Activated naive CD8-positive, alpha-beta T cell treated with anti-CD3 and anti-CD28 coated beads, Interleukin-2, amount 10 ng/mL, durations not matched to agents 7 days and 5 days (primary cell): ENCODE measurements around the gene SET. TPM values are rescaled to one million over a fixed set of nuclear protein-coding genes. Genes with fewer than 3 reads are reported as not detected.

Experiments used
- ATAC-seq: fragments of 150-1000 bp; cut with Tn5 transposase; one replicate; pipeline ENCODE4 v1.10.0; 2021; ENCODE audit warnings: low read depth, moderate library complexity
- POLR2A ChIA-PET: fragments of 350-600 bp; sonication (Branson Sonifier 250); formaldehyde crosslinking; loops from one replicate; lab custom pipeline; 2021; ENCODE audit warnings: antibody characterized with exemption; lab: Charles Lee
- DNase-seq: peaks from one replicate; pipeline ENCODE4 v3.0.0; 2021
- H3K27ac Mint-ChIP-seq: one replicate; pipeline ENCODE4 v1.8.0; 2022; ENCODE audit warnings: mild to moderate bottlenecking, mixed read lengths
- H3K27me3 Mint-ChIP-seq: one replicate; pipeline ENCODE4 v1.8.0; 2022; ENCODE audit warnings: mild to moderate bottlenecking, moderate library complexity, mixed read lengths
- H3K36me3 Mint-ChIP-seq: one replicate; pipeline ENCODE4 v1.8.0; 2021; ENCODE audit warnings: mild to moderate bottlenecking, mixed read lengths
- H3K4me1 Mint-ChIP-seq: one replicate; pipeline ENCODE4 v1.8.0; 2021; ENCODE audit warnings: mixed read lengths
- H3K4me3 Mint-ChIP-seq: one replicate; pipeline ENCODE4 v1.8.0; 2022; ENCODE audit warnings: mild to moderate bottlenecking, moderate library complexity, mixed read lengths
- H3K9me3 Mint-ChIP-seq: one replicate; pipeline ENCODE4 v1.8.0; 2021; ENCODE audit warnings: mixed read lengths
- total RNA-seq, 2 experiments: library from RNA; stranded (reverse); gene quantifications; one replicate each; pipeline ENCODE4 v1.2.3, GENCODE V29; 2021

SET gene
- total RNA-seq, 2 experiments from 2014 or later: 411 to 415 TPM

DNA sequence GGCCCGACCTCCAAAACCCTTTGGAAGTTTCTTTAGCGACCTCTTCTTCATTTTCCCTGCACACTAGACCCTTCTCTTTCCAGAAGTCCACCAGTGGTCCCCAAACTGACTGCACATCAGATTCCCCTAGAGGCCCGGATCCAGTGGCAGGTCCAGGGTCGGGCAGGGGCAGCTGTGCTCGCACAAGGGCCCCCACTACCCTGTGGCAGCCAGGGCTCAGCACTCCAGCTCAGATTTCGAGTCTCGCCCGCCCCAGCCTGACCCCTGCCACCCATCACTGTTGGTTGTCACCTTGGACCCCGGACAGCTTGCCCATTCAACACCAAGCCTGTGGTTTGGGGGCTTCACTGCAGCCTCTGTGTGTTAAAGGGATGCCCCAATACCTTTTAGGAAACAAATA is 42.7 kb downstream of the SET start:
- DNase-seq (no peak), ATAC-seq (no peak)
- no peak overlapping the region for H3K27ac Mint-ChIP-seq
- no peaks in the 10 kb centered on the region for H3K27me3 Mint-ChIP-seq
- H3K4me3 Mint-ChIP-seq: no peak overlapping the region
- peaks cover 8% of the 10 kb centered on the region for H3K36me3 Mint-ChIP-seq
- H3K9me3 Mint-ChIP-seq: no peaks in the 10 kb centered on the region
- H3K4me1 Mint-ChIP-seq: peaks cover 9% of the 10 kb centered on the region
- POLR2A ChIA-PET: no interaction called here

DNA sequence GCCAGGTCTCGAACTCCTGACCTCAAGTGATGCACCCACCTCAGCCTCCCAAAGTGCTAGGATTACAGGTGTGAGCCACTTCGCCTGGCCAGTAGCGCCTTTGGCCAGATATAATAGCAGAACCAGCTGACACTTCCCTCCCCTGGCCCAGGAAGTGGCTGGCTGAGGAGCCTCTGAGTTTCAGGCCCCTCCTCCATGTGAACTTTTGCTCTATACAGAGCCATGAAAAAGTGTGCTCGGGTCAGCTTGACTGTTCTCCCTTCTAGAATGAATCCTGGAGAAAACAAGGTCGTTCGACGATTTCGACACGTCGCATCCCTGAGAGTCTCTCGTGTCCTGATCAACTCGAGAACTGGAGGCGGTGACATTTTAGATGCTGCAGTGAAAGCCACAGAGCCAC is 43.6 kb downstream of the SET start:
- H3K9me3 Mint-ChIP-seq: no peaks in the 10 kb centered on the region
- no peak overlapping the region for H3K4me3 Mint-ChIP-seq
- no peak overlapping the region for H3K27ac Mint-ChIP-seq
- no peak for ATAC-seq
- H3K27me3 Mint-ChIP-seq: no peaks in the 10 kb centered on the region
- no peak for DNase-seq
- POLR2A ChIA-PET: interaction anchor here (1.0 kb wide), 1 partner anchor 8 kb away, joined by 4 read pairs; the partner anchor contains the start of gene ZDHHC12
- H3K4me1 Mint-ChIP-seq: peaks cover 8% of the 10 kb centered on the region
- peaks cover 12% of the 10 kb centered on the region for H3K36me3 Mint-ChIP-seq

DNA sequence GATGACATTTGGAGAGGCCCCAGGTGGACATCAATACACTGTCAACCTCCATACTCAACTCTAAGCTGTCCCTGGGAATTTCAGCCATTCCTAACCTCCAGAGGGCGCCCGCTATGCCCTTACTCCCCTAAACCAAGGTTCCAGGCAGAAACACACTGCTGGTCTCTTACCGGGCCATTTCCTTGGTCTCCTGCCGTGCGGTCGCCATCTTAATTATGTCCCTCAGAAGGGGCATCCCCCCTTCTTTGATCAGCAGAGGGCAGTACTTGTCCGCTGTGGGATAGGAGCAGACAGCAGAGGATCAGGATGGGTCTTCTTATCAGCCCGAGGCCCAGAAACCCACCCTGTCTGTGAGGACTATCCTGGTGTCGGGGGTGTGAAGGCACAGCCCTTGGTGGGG is 44.2 kb downstream of the SET start:
- no peaks in the 10 kb centered on the region for H3K9me3 Mint-ChIP-seq
- no peak for DNase-seq
- peaks cover 12% of the 10 kb centered on the region for H3K36me3 Mint-ChIP-seq
- POLR2A ChIA-PET: interaction anchor here (1.0 kb wide), 1 partner anchor 9 kb away, joined by 4 read pairs; the partner anchor contains the start of gene ZDHHC12
- ATAC-seq: no peak
- H3K4me1 Mint-ChIP-seq: peaks cover 5% of the 10 kb centered on the region
- no peaks in the 10 kb centered on the region for H3K27me3 Mint-ChIP-seq
- H3K4me3 Mint-ChIP-seq: no peak overlapping the region
- H3K27ac Mint-ChIP-seq: no peak overlapping the region

DNA sequence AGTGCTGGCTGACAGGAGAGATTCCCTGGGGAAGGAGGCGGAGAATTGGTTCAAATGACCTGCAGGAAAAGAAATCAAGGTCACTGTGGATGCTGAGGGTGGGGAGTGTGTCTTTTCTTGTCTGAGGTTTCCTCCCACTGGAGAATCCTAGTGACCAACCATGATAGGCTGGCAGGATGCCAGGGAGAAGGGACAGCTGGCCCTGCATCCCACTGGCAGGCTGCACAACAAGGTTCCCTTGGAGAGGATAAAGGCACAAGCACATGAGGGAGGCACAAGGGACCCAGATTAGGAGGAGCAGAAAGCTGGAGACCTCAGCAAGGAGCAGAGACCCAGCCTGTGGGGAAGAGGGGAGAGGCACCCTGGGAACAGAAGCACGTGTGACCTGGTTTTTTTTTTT is 46.4 kb downstream of the SET start:
- Mint-ChIP-seq H3K4me3 (no peak overlapping the region), H3K4me1 (peaks cover 5% of the 10 kb centered on the region), H3K36me3 (peaks cover 12% of the 10 kb centered on the region), H3K27me3 (no peaks in the 10 kb centered on the region), H3K27ac (no peak overlapping the region), H3K9me3 (no peaks in the 10 kb centered on the region)
- ATAC-seq: no peak
- DNase-seq: no peak
- POLR2A ChIA-PET: no interaction called here

DNA sequence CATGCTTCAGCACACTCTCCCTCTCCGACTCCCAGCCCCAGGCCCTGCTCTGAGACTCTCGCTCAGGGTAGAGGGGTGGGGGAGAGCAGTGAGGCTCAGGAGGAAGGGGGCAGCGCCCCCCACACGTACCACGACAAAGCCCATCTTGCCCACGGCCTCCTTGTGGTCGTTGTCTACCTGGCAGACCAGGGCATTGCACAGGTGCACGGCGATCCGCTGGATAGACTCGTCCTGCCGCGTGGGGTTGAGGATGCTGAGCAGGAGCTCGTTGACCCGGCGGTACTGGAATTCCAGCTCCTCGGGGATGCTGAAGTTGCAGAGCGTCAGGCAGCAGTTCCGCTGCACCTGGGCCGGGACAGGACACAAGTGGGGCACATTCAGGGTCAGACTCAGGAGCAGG is 53.4 kb downstream of the SET start:
- POLR2A ChIA-PET: interaction anchor here (1.0 kb wide), 1 partner anchor 181 kb away, joined by 3 read pairs; no protein-coding TSS in a partner anchor
- DNase-seq (no peak), ATAC-seq (no peak)
- H3K27me3 Mint-ChIP-seq: no peaks in the 10 kb centered on the region
- H3K9me3 Mint-ChIP-seq: no peaks in the 10 kb centered on the region
- H3K36me3 Mint-ChIP-seq: peaks cover under 1% of the 10 kb centered on the region
- H3K4me3 Mint-ChIP-seq: no peak overlapping the region
- no peaks in the 10 kb centered on the region for H3K4me1 Mint-ChIP-seq
- H3K27ac Mint-ChIP-seq: no peak overlapping the region

DNA sequence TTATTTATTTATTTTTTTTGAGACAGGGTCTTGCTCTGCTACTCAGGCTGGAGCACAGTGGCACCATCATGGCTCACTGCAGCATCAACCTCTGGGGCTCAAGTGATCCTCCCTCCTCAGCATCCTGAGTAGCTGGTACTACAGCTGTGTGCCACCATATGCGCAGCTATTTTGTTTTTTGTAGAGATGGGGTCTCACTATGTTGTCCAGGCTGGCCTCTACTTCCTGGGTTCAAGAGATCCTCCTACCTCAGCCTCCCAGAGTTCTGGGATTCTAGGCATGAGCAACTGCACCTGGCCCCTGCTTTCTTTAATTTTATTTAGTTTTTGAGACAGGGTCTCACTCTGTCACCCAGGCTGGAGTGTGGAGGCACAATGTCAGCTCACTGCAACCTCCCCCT is 54.4 kb downstream of the SET start:
- POLR2A ChIA-PET: interaction anchor here (1.0 kb wide), 1 partner anchor 180 kb away, joined by 3 read pairs; no protein-coding TSS in a partner anchor
- no peaks in the 10 kb centered on the region for H3K4me1 Mint-ChIP-seq
- H3K36me3 Mint-ChIP-seq: no peaks in the 10 kb centered on the region
- no peak for ATAC-seq
- H3K27ac Mint-ChIP-seq: no peak overlapping the region
- H3K4me3 Mint-ChIP-seq: no peak overlapping the region
- no peak for DNase-seq
- H3K9me3 Mint-ChIP-seq: no peaks in the 10 kb centered on the region
- H3K27me3 Mint-ChIP-seq: no peaks in the 10 kb centered on the region

Other genes starting within 250 kb of the SET start
- 10 to 100 TPM; 64.9 to 65.0 TPM for gene ODF2, start 233.2 kb upstream of the SET start, total RNA-seq
- 10 to 100 TPM; 39.3 to 41.6 TPM for gene GLE1, start 184.5 kb upstream of the SET start, total RNA-seq
- gene SPTAN1, start 136.6 kb upstream of the SET start, total RNA-seq: 100 to 1,000 TPM; 355 to 358 TPM
- 10 to 100 TPM; 37.7 to 40.4 TPM for gene DYNC2I2, start 32.4 kb upstream of the SET start, total RNA-seq
- gene PKN3, start 13.3 kb downstream of the SET start, total RNA-seq: 1 to 10 TPM; 7.4 to 9.6 TPM
- 10 to 100 TPM; 64.1 to 68.9 TPM for gene ZDHHC12, start 34.9 kb downstream of the SET start, total RNA-seq
- gene ZER1, start 82.7 kb downstream of the SET start, total RNA-seq: 10 to 100 TPM; 27.1 to 29.2 TPM
- 10 to 100 TPM; 26.1 to 29.2 TPM for gene TBC1D13, start 98.0 kb downstream of the SET start, total RNA-seq
- 10 to 100 TPM; 16.2 to 19.5 TPM for gene ENDOG, start 129.3 kb downstream of the SET start, total RNA-seq
- gene SPOUT1, start 140.6 kb downstream of the SET start, total RNA-seq: 10 to 100 TPM; 71.4 to 75.4 TPM
- gene KYAT1, start 192.7 kb downstream of the SET start, total RNA-seq: 10 to 100 TPM; 14.9 to 16.3 TPM
- 10 to 100 TPM; 24.1 to 25.9 TPM for gene LRRC8A, start 192.9 kb downstream of the SET start, total RNA-seq
- gene PHYHD1, start 231.8 kb downstream of the SET start, total RNA-seq: 1 to 10 TPM; 1.4 to 1.6 TPM